SK-N-SH (cell line): ENCODE results near the gene TSPAN4. TPM values are rescaled to one million over a fixed set of nuclear protein-coding genes. Genes with fewer than 3 reads are reported as not detected.

Source experiments
- CTCF ChIA-PET: fragments of 300-600, 350-600 bp; formaldehyde crosslinking; extraction: SDS; loops from one replicate; lab custom pipeline; 2021; lab: Yijun Ruan, JAX
- POLR2A ChIA-PET: fragments of 350-600 bp; sonication (Branson Sonifier 250); formaldehyde crosslinking; extraction: SDS; loops from one replicate; lab custom pipeline; 2020; ENCODE audit warnings: antibody characterized with exemption, inconsistent platforms; lab: Yijun Ruan, JAX
- DNase-seq: peaks from one replicate; pipeline ENCODE4 v3.0.0; 2012
- H2AFZ ChIP-seq: fragments of 200-600 bp; sonication (generic); 2 replicates; pipeline ENCODE4 v1.8.1; 2016; ENCODE audit warnings: antibody characterized with exemption, mild to moderate bottlenecking, low read depth
- H3F3A ChIP-seq: fragments of 200-600 bp; sonication (generic); replicated peaks from 2 replicates; pipeline ENCODE3; 2016; ENCODE audit warnings: antibody characterized with exemption, mild to moderate bottlenecking; ENCODE audit not compliant: insufficient read depth
- H3K27ac ChIP-seq, 2 experiments: fragments of 200-500 bp in 1 of 2; fragments of 200-600 bp in 1 of 2; sonication (Bioruptor generic) in 1 of 2; sonication (generic), shearing (Covaris generic) in 1 of 2; 2 replicates each; pipeline versions ENCODE4 v1.5.1 to v1.6.1; 2014 to 2016; ENCODE audit warnings: low read depth in 2 of 2, inconsistent platforms in 1 of 2, low read length in 1 of 2, mild to moderate bottlenecking in 1 of 2, mixed read lengths in 1 of 2
- H3K27me3 ChIP-seq: fragments of 200-600 bp; sonication (generic), shearing (Covaris generic); 2 replicates; pipeline ENCODE4 v1.6.1; 2016; ENCODE audit warnings: mixed run types; ENCODE audit not compliant: insufficient read depth
- H3K36me3 ChIP-seq, 2 experiments: fragments of 200-500 bp in 1 of 2; fragments of 200-600 bp in 1 of 2; sonication (Bioruptor generic) in 1 of 2; sonication (generic) in 1 of 2; replicated peaks in 1 of 2; 2 replicates each; pipeline versions ENCODE3 to v1.5.1; 2014 to 2016; ENCODE audit warnings: low read length in 1 of 2, mild to moderate bottlenecking in 1 of 2; ENCODE audit not compliant: insufficient read depth in 2 of 2, control insufficient read depth in 1 of 2
- H3K4me1 ChIP-seq, 2 experiments: fragments of 200-500 bp in 1 of 2; fragments of 200-600 bp in 1 of 2; sonication (Bioruptor generic) in 1 of 2; sonication (generic), shearing (Covaris generic) in 1 of 2; 2 replicates each; pipeline versions ENCODE4 v1.5.1 to v1.6.1; 2014 to 2016; ENCODE audit warnings: low read depth in 1 of 2, low read length in 1 of 2, mixed run types in 1 of 2; ENCODE audit not compliant: insufficient read depth in 2 of 2, control insufficient read depth in 1 of 2
- H3K4me2 ChIP-seq: fragments of 200-600 bp; sonication (generic), shearing (Covaris generic); 2 replicates; pipeline ENCODE4 v1.6.1; 2017; ENCODE audit warnings: mixed run types
- H3K4me3 ChIP-seq, 2 experiments: fragments of 200-500 bp in 1 of 2; fragments of 200-600 bp in 1 of 2; sonication (Bioruptor generic) in 1 of 2; sonication (generic), shearing (Covaris generic) in 1 of 2; 2 replicates each; pipeline versions ENCODE4 v1.5.1 to v1.8.1; 2014 to 2016; ENCODE audit warnings: low read depth in 2 of 2, inconsistent platforms in 1 of 2, low read length in 1 of 2, mild to moderate bottlenecking in 1 of 2, mixed read lengths in 1 of 2, moderate library complexity in 1 of 2
- H3K79me2 ChIP-seq: fragments of 200-600 bp; sonication (generic); 2 replicates; pipeline ENCODE4 v1.8.1; 2017; ENCODE audit warnings: mild to moderate bottlenecking; ENCODE audit not compliant: insufficient read depth
- H3K9ac ChIP-seq: fragments of 200-600 bp; sonication (generic); 2 replicates; pipeline ENCODE4 v1.6.1; 2017; ENCODE audit warnings: mixed run types
- H3K9me2 ChIP-seq: fragments of 200-600 bp; sonication (generic); 2 replicates; pipeline ENCODE4 v1.6.1; 2017; ENCODE audit warnings: mixed run types
- H3K9me3 ChIP-seq: fragments of 200-600 bp; sonication (generic); 2 replicates; pipeline ENCODE4 v1.6.1; 2017; ENCODE audit warnings: mixed run types, mild to moderate bottlenecking, moderate library complexity
- H4K20me1 ChIP-seq: fragments of 200-600 bp; sonication (generic); 2 replicates; pipeline ENCODE4 v1.6.1; 2017; ENCODE audit warnings: mild to moderate bottlenecking, mixed run types; ENCODE audit not compliant: insufficient read depth
- CHD2 ChIP-seq: fragments of 150-350 bp; IDR thresholded peaks from 2 replicates; pipeline ENCODE4 v1.6.1; 2018; ENCODE audit warnings: low read length; ENCODE audit not compliant: partially characterized antibody
- ELF1 ChIP-seq: IDR thresholded peaks from 2 replicates; pipeline ENCODE4 v1.4.0; 2012
- EP300 ChIP-seq, 2 experiments: IDR thresholded peaks; 2 replicates each; pipeline versions ENCODE4 v1.4.0 to v1.6.1; 2012; ENCODE audit warnings: borderline replicate concordance in 1 of 2, low read depth in 1 of 2, low read length in 1 of 2
- EZH2phosphoT487 ChIP-seq: fragments of 200-600 bp; sonication (generic); IDR thresholded peaks from 2 replicates; pipeline ENCODE4 v1.6.1; 2017; ENCODE audit warnings: low read depth, mixed run types, mild to moderate bottlenecking, antibody characterized with exemption, moderate library complexity, borderline replicate concordance
- FOSL2 ChIP-seq: IDR thresholded peaks from 2 replicates; pipeline ENCODE4 v1.4.0; 2012; ENCODE audit warnings: low read depth, mild to moderate bottlenecking, moderate library complexity, borderline replicate concordance
- FOXM1 ChIP-seq: IDR thresholded peaks from 2 replicates; pipeline ENCODE4 v1.4.0; 2012; ENCODE audit warnings: low read depth, mild to moderate bottlenecking
- GABPA ChIP-seq: IDR thresholded peaks from 2 replicates; pipeline ENCODE4 v1.4.0; 2012; ENCODE audit warnings: low read depth, mild to moderate bottlenecking
- JUND ChIP-seq: IDR thresholded peaks from 2 replicates; pipeline ENCODE4 v1.4.0; 2012
- MEF2A ChIP-seq: IDR thresholded peaks from 2 replicates; pipeline ENCODE4 v1.4.0; 2012; ENCODE audit warnings: low read depth, borderline replicate concordance
- NFIC ChIP-seq: IDR thresholded peaks from 2 replicates; pipeline ENCODE4 v1.4.0; 2012; ENCODE audit warnings: borderline replicate concordance
- NRF1 ChIP-seq: IDR thresholded peaks from 2 replicates; pipeline ENCODE4 v1.6.1; 2012; ENCODE audit warnings: low read depth, mild to moderate bottlenecking, low read length
- POLR2AphosphoS5 ChIP-seq: IDR thresholded peaks from 2 replicates; pipeline ENCODE4 v1.6.1; 2012; ENCODE audit warnings: low read depth, low read length
- RAD21 ChIP-seq: IDR thresholded peaks from 2 replicates; pipeline ENCODE4 v1.6.1; 2012; ENCODE audit warnings: mild to moderate bottlenecking, low read length
- RCOR1 ChIP-seq: fragments of 150-350 bp; IDR thresholded peaks from 2 replicates; pipeline ENCODE4 v1.6.1; 2017; ENCODE audit warnings: antibody characterized with exemption, low read length
- RFX5 ChIP-seq: IDR thresholded peaks from 2 replicates; pipeline ENCODE4 v1.6.1; 2012; ENCODE audit warnings: mild to moderate bottlenecking, improper control_type of control experiment, low read length
- RXRA ChIP-seq: IDR thresholded peaks from 2 replicates; pipeline ENCODE4 v1.4.0; 2012; ENCODE audit warnings: low read depth, mild to moderate bottlenecking, borderline replicate concordance
- SIN3A ChIP-seq: IDR thresholded peaks from 2 replicates; pipeline ENCODE4 v1.6.1; 2012; ENCODE audit warnings: low read depth, mild to moderate bottlenecking, low read length, moderate library complexity, borderline replicate concordance
- TAF1 ChIP-seq: IDR thresholded peaks from 2 replicates; pipeline ENCODE4 v1.6.1; 2012; ENCODE audit warnings: low read depth, mild to moderate bottlenecking, low read length, moderate library complexity, borderline replicate concordance
- TCF12 ChIP-seq: IDR thresholded peaks from 2 replicates; pipeline ENCODE4 v1.4.0; 2012
- TEAD4 ChIP-seq: IDR thresholded peaks from 2 replicates; pipeline ENCODE4 v1.4.0; 2012; ENCODE audit warnings: mild to moderate bottlenecking, borderline replicate concordance; ENCODE audit not compliant: insufficient read depth
- USF1 ChIP-seq: IDR thresholded peaks from 2 replicates; pipeline ENCODE4 v1.4.0; 2012; ENCODE audit warnings: low read depth, borderline replicate concordance
- USF2 ChIP-seq: fragments of 150-350 bp; IDR thresholded peaks from 2 replicates; pipeline ENCODE4 v1.6.1; 2017; ENCODE audit warnings: antibody characterized with exemption, low read length, low read depth, borderline replicate concordance
- WGBS: methylation state at CpG from one replicate; pipeline ENCODE4 v1.1.6; 2017; ENCODE audit warnings: low lambda C conversion rate; 5-methylcytosine and 5-hydroxymethylcytosine counted together
- polyA plus RNA-seq, 3 experiments: library from polyadenylated mRNA; depleted of rRNA; stranded (reverse); fragments of >200 nt; gene quantifications; 2 replicates each; pipeline ENCODE4 v1.2.3, GENCODE V29; 2012
- TF ChIP-seq, protein P1 (sequence below): fragments of 150-350 bp; IDR thresholded peaks from 2 replicates; pipeline ENCODE4 v1.6.1; 2016; ENCODE audit warnings: mild to moderate bottlenecking, low read depth, low read length
- TF ChIP-seq, protein P2 (sequence below): IDR thresholded peaks from 2 replicates; pipeline ENCODE4 v1.4.0; 2012; ENCODE audit warnings: low read depth, borderline replicate concordance
- TF ChIP-seq, protein P3 (sequence below): IDR thresholded peaks from 2 replicates; pipeline ENCODE4 v1.4.0; 2012; ENCODE audit warnings: low read depth
- TF ChIP-seq, protein P4 (sequence below): IDR thresholded peaks from 2 replicates; pipeline ENCODE4; 2012

TSPAN4 gene
- polyA plus RNA-seq, 1 of the 3 experiments (the other 2 are of a cell fraction) = 226 TPM

GRCh38 chr11:809287-810039 is 33.2 kb upstream of the TSPAN4 start, which contains the start of gene RPLP2:
Gene RPLP2 (plus strand): TSS chr11:809967. CDS start chr11:810235, 268 bp downstream.
- no peaks in the 10 kb centered on the region for H3K9me3 ChIP-seq
- H3K27ac ChIP-seq = peak within 1 kb of the TSS; percentile 97 to 98
- peaks cover 70% of the 10 kb centered on the region for H3K79me2 ChIP-seq
- peaks cover 30% of the 10 kb centered on the region for H4K20me1 ChIP-seq
- H3K36me3 ChIP-seq = peaks cover 24 to 28% of the 10 kb centered on the region in 2 experiments
- H3K27me3 ChIP-seq = no peaks in the 10 kb centered on the region
- no peaks in the 10 kb centered on the region for H3K9me2 ChIP-seq
- H3F3A ChIP-seq = peaks cover 38% of the 10 kb centered on the region
- peak within 1 kb of the TSS; percentile 99 for H3K4me2 ChIP-seq
- H3K9ac ChIP-seq = peak within 1 kb of the TSS; percentile 97
- 1% methylated on average over 14 of the region's 81 CpGs for WGBS
- ChIA-PET CTCF (interaction anchor here (1.0 to 1.5 kb wide), 5 partner anchors 9 to 55 kb away, joined by 3 to 4 read pairs (median 3); partner anchors contain the start of gene PNPLA2), POLR2A (interaction anchor here (0.5 to 2.2 kb wide), 11 partner anchors 10 to 178 kb away, joined by 3 to 34 read pairs (median 6); partner anchors contain the start of genes CD151, CEND1, PNPLA2 and TSPAN4)
- H3K4me1 ChIP-seq = peaks cover 11 to 23% of the 10 kb centered on the region in 2 experiments; a peak in 2 of 4 replicates
- H2AFZ ChIP-seq = 0 out of 2 replicates have a peak within 1 kb of the TSS, but pooled peaks have one; percentile 77
- H3K4me3 ChIP-seq = peak within 1 kb of the TSS; percentile 81 to 97
- peak; percentile 97 for DNase-seq
- no peak for TF ChIP-seq TCF12
- no peak for TF ChIP-seq TEAD4
- TF ChIP-seq, protein P1, sequence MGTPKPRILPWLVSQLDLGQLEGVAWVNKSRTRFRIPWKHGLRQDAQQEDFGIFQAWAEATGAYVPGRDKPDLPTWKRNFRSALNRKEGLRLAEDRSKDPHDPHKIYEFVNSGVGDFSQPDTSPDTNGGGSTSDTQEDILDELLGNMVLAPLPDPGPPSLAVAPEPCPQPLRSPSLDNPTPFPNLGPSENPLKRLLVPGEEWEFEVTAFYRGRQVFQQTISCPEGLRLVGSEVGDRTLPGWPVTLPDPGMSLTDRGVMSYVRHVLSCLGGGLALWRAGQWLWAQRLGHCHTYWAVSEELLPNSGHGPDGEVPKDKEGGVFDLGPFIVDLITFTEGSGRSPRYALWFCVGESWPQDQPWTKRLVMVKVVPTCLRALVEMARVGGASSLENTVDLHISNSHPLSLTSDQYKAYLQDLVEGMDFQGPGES = no peak
- TF ChIP-seq FOXM1 = no peak
- TF ChIP-seq RFX5 = no peak; the same call in 1 of the 2 replicates
- no peak for TF ChIP-seq EP300 (IDR thresholded peaks at IDR 0.05; ENCODE audit: borderline replicate concordance in 1 of 2, low read depth in 1 of 2, low read length in 1 of 2)
- peak; percentile 91 for TF ChIP-seq POLR2AphosphoS5
- TF ChIP-seq SIN3A = peak; percentile 71; the same call in 1 of the 2 replicates
- TF ChIP-seq TAF1 = peak; percentile 93
- TF ChIP-seq, protein P2, sequence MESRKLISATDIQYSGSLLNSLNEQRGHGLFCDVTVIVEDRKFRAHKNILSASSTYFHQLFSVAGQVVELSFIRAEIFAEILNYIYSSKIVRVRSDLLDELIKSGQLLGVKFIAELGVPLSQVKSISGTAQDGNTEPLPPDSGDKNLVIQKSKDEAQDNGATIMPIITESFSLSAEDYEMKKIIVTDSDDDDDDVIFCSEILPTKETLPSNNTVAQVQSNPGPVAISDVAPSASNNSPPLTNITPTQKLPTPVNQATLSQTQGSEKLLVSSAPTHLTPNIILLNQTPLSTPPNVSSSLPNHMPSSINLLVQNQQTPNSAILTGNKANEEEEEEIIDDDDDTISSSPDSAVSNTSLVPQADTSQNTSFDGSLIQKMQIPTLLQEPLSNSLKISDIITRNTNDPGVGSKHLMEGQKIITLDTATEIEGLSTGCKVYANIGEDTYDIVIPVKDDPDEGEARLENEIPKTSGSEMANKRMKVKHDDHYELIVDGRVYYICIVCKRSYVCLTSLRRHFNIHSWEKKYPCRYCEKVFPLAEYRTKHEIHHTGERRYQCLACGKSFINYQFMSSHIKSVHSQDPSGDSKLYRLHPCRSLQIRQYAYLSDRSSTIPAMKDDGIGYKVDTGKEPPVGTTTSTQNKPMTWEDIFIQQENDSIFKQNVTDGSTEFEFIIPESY = no peak
- TF ChIP-seq JUND = no peak
- TF ChIP-seq RAD21 = no peak
- TF ChIP-seq, protein P3, sequence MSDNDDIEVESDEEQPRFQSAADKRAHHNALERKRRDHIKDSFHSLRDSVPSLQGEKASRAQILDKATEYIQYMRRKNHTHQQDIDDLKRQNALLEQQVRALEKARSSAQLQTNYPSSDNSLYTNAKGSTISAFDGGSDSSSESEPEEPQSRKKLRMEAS = peak; percentile 92
- TF ChIP-seq EZH2phosphoT487 = no peak
- no peak for TF ChIP-seq NFIC
- no peak for TF ChIP-seq USF1
- TF ChIP-seq RCOR1 = no peak
- TF ChIP-seq USF2 = no peak
- TF ChIP-seq CHD2 = peak; percentile 87
- no peak for TF ChIP-seq RXRA
- no peak for TF ChIP-seq FOSL2
- TF ChIP-seq, protein P4, sequence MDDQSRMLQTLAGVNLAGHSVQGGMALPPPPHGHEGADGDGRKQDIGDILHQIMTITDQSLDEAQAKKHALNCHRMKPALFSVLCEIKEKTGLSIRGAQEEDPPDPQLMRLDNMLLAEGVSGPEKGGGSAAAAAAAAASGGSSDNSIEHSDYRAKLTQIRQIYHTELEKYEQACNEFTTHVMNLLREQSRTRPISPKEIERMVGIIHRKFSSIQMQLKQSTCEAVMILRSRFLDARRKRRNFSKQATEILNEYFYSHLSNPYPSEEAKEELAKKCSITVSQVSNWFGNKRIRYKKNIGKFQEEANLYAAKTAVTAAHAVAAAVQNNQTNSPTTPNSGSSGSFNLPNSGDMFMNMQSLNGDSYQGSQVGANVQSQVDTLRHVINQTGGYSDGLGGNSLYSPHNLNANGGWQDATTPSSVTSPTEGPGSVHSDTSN = no peak
- peak; percentile 90 for TF ChIP-seq GABPA
- peak; percentile 96 for TF ChIP-seq ELF1
- TF ChIP-seq NRF1 = peak; percentile 38; the same call in 1 of the 2 replicates
- TF ChIP-seq MEF2A = no peak
